ENCODE results near the gene MAP2K5.

The MAP2K5 gene

DNA sequence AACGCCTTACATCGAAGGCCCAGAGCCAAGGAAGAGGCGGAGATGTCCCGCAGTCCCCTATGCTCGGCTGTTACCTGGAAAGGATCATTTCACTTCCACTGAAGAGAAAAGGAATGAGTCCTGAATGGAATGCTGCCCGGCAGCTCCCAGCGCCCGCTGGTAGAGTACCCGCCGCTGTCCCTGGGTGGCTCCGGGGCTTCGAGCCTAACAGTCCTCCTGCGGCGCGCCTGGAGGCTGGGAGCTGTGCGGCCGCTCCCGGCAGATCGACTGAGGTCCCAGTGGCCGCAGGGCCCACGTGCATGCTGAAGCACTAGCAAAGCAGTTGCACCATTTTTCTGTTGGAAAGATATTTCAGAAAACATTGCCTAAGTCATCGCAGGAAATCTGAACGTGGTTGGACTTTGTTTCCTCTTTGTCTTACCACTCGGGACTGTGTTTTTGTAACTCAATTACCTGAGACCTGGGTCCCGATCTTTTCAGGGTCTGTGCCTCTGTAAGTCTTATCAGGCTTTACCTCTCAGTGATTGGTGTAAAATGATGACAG lies 296.4 kb downstream of the MAP2K5 start:
- no peak for DNase-seq (ENCODE audit: low read depth)

DNA sequence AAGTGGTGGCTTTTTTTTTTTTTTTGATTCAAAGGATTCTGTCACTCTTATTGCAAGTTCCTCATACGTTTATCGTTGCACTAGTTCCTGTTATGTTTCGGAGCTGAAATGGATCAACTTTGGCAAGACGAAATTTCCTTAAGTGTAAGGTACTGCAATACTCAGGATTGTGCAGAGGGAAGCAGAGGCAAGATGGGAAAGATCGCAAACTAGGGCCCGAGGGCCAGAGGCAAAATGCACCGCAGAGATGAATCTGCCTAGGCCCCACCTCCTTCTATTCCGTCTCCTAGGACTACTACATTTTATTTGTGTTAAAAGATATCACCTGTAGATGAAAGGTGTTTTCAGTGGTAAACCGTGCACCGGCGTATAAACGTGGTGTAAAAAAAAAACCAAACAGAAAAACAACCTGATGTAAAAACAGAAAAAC lies 297.0 kb downstream of the MAP2K5 start:
- DNase-seq (ENCODE audit: low read depth) = no peak

DNA sequence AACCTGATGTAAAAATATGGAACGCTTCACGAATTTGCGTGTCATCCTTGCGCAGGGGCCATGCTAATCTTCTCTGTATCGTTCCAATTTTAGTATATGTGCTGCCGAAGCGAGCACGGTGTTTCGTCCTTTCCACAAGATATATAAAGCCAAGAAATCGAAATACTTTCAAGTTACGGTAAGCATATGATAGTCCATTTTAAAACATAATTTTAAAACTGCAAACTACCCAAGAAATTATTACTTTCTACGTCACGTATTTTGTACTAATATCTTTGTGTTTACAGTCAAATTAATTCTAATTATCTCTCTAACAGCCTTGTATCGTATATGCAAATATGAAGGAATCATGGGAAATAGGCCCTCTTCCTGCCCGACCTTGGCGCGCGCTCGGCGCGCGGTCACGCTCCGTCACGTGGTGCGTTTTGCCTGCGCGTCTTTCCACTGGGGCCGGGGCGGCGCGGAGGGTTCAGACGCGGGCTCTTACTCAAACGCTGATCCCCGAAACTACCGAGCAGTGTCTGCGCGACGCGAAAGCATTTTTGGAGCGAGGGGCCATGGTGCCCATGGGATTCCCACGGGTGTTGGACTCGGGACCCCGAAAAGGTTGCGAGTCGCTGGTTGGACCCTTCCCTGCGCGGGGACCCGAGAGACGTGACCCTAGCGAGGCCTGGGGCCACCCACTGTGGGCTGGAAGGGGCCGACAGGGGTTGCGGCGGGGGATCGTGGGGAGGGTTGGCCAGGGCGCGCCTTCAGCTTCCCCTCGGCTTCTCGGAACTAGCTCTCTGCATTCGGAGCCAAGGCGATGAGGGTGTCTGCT lies 297.6 kb downstream of the MAP2K5 start, which contains the start of gene RNU6-1:
TSS of gene RNU6-1 (minus strand) at position 117 of the 820 bp plus-strand sequence.
- DNase-seq (ENCODE audit: low read depth) = peak; percentile 92

DNA sequence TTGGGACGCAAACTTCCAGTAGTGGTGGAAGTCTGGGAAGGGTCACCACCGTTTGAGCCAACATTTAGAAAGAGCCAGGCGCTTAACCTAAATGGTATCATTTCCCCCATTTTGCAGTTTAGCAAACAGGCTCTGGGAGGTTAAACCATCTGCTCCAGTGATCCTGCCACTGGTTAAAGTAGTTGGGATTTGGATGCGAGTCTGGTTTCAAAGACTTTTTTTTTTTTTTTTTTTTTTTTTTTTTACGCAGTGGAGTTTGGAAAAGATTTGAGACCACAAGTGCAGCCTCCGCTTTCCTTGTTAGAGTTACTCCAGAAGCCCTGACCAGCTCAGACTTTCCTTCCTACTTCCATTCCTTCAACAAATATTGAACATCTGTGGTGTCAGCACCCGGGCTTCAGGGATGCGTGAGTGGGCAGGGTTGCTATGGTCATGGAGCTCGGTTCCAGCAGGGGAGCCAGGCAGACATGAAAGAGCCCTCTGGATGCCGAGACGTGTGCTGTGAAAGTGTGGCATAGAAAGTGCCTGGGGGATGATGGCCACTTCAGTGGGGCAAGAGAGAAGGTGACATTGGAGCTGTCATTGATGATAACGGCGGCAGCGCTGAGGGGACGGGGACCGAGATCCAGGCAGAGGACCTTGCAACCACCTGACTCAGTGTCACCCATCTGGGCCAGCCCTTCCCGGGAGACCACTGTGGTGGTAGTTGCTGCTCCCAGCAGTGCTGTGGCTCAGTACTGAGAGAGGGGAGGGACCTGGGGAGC lies 298.4 kb downstream of the MAP2K5 start:
- no peak for DNase-seq (ENCODE audit: low read depth)

DNA sequence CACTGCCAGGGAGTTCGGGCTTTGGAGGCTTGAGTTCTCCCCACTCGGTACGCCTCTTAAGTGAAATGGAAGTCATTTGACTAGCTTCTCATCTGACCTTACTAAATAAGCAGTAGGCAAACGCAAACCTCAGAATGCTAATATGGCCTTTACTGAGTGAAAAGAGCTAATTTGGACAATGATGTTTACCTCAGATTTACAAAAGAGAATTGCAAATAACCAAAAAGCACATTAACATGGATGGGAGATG lies 298.9 kb downstream of the MAP2K5 start:
- no peak for DNase-seq (ENCODE audit: low read depth)

DNA sequence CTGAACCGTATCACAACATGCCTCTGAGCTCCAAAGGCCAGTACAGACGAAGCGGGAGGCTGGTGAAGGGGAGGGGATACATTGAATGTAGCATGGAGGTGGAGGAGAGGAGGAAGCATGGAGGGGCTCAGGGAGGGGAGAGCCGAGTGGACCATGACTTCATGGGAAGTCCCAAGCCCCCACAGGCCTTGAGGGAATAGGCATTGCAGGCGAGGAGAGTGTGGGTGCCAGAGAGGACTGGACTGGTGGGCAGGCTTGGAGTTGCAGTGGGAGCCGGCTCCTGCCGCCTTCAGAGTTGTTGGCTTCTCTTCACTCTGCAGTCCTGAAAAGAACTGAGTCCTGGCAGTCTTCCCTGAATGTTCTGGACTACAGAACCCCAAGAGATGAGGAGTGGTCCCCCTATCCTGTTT lies 300.6 kb downstream of the MAP2K5 start:
- no peak for DNase-seq (ENCODE audit: low read depth)

DNA sequence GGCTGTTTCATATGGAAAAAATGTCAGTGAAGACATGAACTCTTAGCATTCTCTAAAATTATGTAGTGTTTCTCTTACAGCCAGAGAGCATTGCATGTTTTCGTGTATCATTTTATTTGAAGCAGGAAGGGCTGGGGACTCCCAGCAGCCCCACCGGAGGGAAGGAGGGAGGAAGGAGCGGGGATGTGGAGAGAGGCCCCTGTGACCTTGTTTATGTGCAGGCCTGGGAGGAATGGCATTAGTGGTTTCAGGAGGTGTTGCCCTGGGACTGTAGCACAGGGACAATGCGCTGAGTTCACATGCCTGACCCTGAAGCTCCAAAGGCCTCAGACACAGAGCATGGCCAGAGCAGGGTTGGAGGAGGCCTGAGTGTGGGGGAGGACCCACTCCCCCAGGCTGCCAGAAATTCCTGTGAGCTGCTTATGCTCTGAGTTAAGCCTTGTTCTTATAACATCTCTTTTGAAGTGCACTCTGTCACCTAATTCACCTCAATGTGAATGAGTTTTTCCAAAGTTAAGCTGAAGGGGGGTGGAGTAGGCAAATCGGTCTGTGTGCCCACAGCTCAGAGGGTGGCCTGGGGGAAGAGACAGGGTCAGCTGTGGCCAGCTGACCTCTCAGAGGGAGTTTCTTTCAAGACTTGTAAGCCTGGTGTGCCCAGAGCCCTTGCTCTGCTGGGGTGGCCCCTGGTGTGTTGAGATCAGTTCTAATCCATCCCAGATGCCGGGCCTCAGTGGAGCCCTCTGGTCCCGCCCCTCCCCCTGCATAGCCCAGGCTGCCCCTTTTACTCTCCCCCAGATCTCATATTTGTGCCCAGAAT lies 301.3 kb downstream of the MAP2K5 start:
- no peak for DNase-seq (ENCODE audit: low read depth)

DNA sequence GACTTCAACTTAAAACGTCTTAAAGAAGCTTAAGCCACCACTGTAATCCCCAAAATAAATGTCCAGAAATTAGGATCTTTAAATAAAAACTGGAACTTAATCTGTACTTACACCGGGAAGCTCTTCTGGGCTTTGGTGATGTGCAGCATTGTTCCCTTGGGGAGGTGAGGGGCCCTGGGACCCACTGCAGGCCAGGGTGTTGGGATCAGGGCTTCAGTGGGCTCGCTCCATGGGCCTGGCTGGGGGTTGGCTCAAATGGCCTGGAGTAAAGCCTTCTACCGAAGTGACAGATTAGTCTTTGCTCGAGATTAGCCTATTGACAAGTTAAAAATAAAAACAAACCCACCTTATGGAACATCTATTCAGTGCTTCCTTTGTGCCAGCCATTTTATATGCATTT lies 303.5 kb downstream of the MAP2K5 start:
- no peak for DNase-seq (ENCODE audit: low read depth)

DNA sequence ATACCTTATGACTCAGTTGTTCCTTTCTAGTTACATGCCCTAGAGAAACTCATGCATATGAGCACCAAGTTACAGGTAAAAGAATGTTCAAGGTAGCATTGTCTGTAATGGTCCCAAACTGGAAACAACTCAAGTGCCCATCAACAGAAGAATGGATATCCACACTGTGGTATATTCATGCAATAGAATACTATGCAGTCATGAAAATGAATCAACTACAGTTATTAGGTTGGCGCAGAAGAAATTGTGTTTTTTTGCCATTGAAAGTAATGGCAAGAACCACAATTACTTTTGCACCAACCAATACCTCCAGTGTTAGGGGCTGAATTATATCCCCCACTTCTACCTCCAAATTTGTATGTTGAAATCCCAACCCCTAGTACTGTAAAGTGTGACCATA lies 307.0 kb downstream of the MAP2K5 start:
- no peak for DNase-seq (ENCODE audit: low read depth)

DNA sequence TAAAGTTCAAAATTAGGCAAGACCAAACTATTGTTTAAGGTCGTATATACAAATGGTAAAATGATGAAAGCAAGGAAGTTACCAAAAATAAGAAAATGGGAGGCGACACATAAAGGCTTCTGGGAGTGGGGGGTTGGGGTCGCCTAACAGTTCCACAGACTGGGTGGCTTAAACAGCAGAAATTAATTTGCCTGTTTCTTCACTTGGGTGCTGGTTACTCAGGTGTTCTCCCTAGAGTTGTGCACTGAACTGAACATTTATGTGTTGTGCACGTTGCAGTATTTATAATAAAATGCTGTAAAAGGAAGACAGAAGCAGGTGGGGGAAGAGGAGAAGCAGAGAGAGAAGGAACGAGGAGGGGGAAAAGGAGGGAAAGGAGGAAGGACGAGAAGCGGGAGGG lies 307.8 kb downstream of the MAP2K5 start:
- DNase-seq (ENCODE audit: low read depth) = no peak

DNA sequence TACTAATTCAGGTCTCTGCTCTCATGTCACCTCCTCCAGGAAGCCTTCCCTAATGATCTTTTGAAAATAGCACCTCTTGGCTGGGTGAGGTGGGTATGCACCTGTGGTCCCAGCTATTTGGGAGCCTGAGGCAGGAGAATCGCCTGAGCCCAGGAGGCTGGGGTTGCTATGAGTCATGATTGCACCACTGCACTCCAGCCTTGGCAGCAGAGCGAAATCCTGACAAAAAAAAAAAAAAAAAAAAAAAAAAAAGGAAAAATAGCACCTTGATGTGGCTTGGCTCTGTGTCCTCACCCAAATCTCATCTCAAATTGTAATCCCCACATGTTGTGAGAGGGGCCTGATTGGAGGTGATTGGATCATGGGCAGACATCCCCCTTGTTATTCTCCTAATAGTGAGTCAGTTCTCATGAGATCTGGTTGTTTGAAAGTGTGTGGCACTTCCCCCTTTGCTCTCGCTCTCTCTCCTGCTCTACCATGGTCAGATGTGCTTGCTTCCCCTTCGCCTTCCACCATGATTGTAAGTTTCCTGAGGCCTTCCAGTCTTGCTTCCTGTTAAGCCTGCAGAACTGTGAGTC lies 308.6 kb downstream of the MAP2K5 start:
- DNase-seq (ENCODE audit: low read depth) = no peak

DNA sequence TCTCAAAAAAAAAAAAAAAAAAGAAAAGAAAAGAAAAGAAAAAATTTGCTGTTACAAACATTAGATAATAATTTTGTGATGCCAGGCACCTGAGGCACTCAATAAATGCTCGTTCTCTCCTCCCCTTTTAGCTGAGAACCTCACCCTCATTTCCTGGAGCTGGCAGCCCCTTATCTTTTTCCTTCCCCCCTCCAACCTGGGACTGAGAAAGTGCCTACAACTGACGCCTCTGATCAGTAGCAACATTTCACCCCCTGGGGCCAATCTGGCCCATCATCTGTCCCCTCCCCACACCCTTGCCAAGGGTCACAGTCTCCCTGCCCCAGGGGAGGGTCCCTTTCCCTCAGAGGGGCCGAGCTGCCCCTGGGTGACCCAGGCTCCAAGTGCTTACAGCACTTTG lies 309.9 kb downstream of the MAP2K5 start:
- DNase-seq (ENCODE audit: low read depth) = no peak

DNA sequence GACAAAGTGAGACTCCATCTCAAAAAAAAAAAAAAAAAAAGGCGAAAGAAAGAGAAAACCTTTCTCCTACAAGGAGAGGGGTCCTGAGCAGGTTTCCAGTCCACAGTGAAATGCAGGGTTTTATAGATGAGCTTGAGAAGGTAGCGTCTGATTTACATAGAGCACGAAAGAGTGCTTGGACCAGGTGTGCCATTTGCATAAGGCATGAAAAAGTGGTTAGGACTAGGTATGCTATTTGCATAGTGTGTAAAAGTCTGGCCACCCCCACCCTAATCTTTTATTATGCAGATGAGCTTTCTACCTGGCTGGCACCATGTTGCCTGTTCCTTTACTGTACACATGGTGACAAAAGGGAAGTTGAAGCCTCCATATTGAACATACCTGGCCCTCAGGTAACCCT lies 311.0 kb downstream of the MAP2K5 start:
- DNase-seq (ENCODE audit: low read depth) = no peak

DNA sequence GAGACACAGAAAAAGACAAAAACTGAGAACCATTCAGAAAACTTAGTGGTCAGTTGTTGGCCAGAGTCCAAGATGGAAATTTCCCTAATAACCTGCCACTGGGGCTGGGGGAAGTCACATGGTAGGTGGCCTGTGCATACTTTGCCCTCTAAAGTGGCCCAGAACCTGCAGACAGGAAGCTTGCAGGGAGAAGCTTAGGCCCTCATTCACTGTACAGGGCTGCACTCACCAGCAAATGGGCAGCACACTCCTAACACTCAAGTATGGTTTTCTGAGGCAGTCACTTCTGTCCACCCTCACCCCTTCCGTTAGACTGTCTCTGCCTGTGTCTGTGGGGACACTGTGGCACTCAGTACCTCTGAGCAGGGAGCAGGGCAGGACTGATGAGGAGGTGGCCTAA lies 311.9 kb downstream of the MAP2K5 start:
- no peak for DNase-seq (ENCODE audit: low read depth)

DNA sequence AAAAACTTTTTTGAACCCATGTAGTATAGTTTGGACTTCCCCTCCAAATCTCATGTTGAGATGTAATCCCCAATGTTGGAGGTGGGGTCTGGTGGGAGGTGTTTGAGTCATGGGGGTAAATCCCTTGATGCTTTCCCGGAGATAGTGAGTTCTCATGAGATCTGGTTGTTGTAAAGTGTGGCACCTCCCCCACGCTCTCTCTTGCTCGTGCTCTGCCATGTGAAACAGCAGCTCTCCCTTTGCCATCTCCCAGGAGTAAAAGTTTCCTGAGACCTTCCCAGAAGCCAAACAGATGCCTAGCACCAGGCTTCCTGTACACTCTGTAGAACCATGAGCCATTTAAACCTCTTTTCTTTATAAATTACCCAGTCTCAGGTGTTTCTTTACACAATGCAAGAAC lies 313.3 kb downstream of the MAP2K5 start:
- no peak for DNase-seq (ENCODE audit: low read depth)

All from activated gamma-delta T cell treated with anti-CD3 and anti-CD28 coated beads, Interleukin-2, amount 50 U/mL, for 16 hours (primary cell).